ENCODE measurements around the gene SDR42E1.

GRCh38 chr16:81945665-81946064, 65.6 kb downstream of the SDR42E1 start:
- TF ChIP-seq CTCF (IDR thresholded peaks at IDR 0.05) (no peak), POLR2A (IDR thresholded peaks at IDR 0.05) (no peak), POLR2AphosphoS5 (IDR thresholded peaks at IDR 0.05; ENCODE audit: insufficient read depth in 1 of 2, low read depth in 1 of 2) (no peak)
